Measurements from ENCODE around the gene GRB14.
"Not testable (repeated sequence)": the region's sequence is repeated elsewhere in the genome, so short reads cannot be mapped to it uniquely, and the experiment has no call there.

GRB14 gene

DNA sequence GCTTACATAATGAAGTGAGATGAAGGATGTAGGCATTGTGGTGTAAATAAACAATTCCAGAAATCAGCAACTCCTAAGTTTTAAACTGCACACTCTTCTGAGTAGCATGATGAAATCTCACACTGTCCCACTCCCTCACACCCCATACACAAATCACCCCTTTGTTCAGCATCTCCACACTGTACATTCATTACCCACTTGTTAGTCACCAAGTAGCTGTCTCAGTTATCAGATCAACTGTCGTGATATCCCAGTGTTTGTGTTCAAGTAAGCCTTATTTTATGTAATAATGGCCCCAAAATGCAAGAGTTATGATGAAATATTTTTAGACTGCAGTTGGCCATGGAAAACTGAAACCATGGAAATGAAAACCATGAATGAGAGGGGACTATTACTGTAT lies 135.7 kb downstream of the GRB14 start:
- DNase-seq, result peak; percentile 1

DNA sequence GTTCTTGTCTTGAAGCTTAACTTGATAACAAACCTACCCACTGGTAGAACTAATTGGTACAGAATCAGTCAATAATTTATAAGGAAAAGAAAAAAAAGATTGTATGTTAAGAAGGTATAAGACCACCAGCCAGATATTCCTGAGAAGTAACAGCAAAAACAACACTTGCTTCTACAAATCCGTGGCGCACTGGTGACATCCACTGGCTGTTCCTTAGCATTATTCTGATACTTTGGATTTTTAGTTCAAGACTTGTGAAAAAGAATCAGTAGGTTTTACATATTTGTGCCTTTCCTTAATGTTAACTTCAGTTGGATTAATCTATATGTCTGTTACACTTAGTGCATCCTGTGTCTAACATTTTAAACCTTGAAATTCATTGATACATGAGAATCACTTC lies 141.8 kb downstream of the GRB14 start:
- DNase-seq, result peak; percentile 27

GRCh38 chr2:164478205-164478604 lies 143.1 kb downstream of the GRB14 start:
- DNase-seq, result no peak

GRCh38 chr2:164474873-164475272 lies 146.4 kb downstream of the GRB14 start:
- DNase-seq, result no peak

DNA sequence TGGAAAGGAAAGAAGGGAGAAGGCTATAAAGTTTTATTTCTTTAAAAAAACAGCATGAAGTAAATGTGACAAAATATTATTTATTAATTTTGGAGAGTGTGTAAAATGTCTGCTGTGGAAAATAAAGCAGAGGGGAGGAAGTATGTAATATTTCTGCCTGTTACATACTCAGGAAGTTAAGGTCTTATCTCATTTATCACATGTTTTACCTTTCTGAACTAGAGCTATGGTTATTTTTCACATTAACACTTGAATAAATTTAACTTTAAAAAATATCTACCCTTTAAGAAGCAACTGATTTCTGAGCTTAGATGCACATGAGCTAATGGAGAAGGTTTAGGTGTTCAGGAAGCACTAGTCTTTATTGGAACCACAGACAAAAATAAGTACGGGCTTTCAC lies 148.3 kb downstream of the GRB14 start:
- no peak for DNase-seq

- not testable (repeated sequence) for DNase-seq
Observed at GRCh38 chr2:164465047-164465446, 156.2 kb downstream of the GRB14 start.

GRCh38 chr2:164464376-164464775 lies 156.9 kb downstream of the GRB14 start:
- no peak for DNase-seq

DNA sequence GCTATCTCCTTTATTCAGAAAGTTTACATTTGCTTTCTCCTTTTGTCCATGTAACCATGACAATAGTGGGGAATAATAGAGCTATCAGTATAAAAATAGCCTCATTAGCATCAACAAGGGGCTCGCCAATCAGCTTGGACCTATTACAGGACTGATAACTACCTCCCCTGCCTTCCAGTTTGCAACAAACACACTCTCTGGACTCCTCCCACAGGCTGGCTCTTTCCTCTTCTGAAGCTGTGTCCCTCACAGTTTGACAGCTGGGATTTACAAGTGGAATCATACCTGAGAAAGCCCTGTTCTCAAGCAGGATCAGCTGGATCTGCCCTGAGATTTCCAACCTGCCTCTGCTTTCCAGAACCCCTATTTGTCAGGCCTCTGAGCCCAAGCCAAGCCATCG lies 162.5 kb downstream of the GRB14 start:
- DNase-seq, result no peak

DNA sequence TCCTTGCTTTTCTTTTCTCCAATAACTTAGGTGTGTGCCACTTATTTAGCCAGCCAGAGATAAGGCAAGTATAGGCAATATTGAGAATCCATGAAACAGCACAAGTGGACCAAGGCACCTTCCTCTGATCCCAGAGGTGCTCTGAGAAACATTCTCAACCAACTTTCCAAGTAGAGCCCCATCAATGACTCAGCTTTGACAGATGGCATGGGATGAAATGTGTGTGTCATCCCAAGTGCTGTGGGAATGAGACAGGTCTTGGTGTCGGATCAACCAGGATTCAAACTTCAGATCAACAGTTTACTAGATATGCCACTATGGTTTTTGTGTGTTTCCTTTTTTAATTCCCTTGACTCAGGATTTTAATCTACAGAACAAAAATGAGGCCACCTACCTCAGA lies 164.0 kb downstream of the GRB14 start:
- DNase-seq, result peak; percentile 10

DNA sequence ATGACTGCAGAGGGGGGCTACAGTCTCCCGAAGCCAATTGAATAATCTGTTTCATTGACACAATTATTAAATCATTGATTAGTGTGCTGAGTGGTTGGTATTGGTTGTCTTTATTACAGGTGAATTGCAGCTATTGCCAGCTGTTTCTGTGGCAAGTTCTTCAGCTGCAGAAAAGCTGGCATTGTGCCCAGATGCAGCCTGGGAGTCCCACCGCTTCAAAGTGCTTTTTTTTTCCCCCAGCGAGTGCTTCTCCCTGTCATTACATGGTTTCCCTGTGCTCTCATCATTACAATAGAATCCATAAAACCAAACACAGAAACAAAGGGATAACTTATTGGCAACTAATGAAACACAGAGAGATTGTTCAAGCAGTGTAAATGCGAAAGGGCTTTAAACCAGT lies 164.7 kb downstream of the GRB14 start:
- DNase-seq, result peak; percentile 17

DNA sequence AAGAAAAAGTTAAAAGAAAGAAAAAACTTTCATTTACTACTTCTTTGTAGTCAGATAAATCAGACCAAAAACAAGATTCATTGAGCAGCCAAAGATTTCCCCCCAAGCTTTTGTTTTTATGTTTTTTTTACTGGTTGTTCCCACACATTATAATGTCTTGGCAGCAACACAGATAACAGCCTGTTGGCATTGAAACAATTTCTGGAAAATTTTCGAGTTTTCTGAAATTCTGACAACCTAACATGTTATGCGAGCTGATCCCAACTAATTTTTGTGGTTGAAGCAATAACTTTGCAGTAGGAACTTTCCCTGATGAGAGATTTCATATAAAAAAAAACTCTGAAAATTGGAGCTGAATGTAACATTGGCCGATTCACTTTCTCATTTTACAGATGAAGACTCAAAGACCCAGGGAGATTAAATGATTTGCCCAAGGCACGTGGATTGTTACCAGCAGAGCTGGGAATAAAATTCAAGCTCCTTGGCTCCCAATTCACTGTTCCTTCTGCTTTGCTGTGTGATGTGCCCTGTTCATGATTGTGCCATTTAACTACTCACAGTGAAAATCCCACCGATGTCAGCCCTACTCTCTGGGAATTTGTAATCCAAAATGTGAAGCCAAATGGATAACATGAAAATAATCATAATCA lies 167.5 kb downstream of the GRB14 start:
- DNase-seq, result no peak

GRCh38 chr2:164450278-164450677 lies 171.0 kb downstream of the GRB14 start:
- DNase-seq, result no peak

DNA sequence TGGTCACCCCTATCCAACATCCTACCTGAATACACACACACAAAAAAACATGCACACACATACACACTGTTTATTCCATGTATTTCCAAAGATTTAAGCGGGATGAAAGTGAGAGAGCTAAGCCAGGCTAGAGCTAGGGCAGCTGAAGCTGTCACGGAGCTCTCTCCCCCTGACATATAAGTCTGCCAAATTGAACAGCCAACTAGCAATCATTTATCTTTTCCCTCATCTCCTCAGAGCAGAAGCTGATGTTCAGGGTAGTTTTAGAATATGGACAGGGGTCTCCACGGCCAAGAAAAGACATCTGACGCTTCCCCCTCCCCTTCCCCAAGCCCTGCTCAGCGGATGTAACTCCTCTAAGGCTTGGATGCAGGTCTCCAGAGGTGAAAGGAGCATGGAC lies 171.6 kb downstream of the GRB14 start:
- no peak for DNase-seq

DNA sequence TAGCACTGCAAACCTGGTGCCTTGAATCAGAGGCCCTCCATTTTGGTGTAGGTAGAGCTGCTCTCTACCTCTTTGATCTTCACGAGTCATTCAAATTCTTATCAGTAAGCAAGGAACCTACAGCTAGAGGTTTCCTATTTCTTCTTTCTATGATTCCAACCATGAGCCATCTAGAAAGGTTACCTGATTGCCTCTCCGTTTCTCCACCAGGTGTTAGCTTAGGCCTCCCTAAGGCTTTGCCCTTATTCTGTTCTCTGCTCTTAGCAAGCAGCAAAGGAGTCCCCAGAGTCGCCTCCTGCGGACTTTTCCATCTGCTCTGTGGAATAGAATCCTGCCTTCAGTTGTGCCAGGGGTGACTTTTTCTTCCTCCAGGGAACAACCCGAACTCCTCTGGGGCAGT lies 173.6 kb downstream of the GRB14 start:
- no peak for DNase-seq
